ENCODE measurements around the gene RAPGEF3.

GRCh38 chr12:47768323-47768811 lies 9.7 kb upstream of the RAPGEF3 start:
- TF ChIP-seq BHLHE40 (IDR thresholded peaks at IDR 0.05; ENCODE audit: low read length) (no peak), CTCF (IDR thresholded peaks at IDR 0.05 in 2 of 3, conservative IDR thresholded peaks at IDR 0.05 in 1 of 3; ENCODE audit: insufficient read depth in 2 of 3, low read depth in 1 of 3, low read length in 3 of 3) (no peak)
